Suprapubic skin (tissue), 4 donors: ENCODE measurements around the gene AKR1C3. TPM values are rescaled to one million over a fixed set of nuclear protein-coding genes. Genes with fewer than 3 reads are reported as not detected.

ENCODE experiments used
- DNase-seq, 2 donors: peaks; one replicate each; pipeline ENCODE4 v3.0.0-alpha.2; 2019; ENCODE audit warnings: low spot score in 2 of 2
- H3K27ac ChIP-seq: fragments of 200-600 bp; sonication (generic); one replicate; pipeline ENCODE4 v1.5.1; 2019
- H3K27me3 ChIP-seq: fragments of 200-600 bp; sonication (generic); one replicate; pipeline ENCODE4 v1.5.1; 2019
- H3K36me3 ChIP-seq: fragments of 200-600 bp; sonication (generic); one replicate; pipeline ENCODE4 v1.5.1; 2019
- H3K4me1 ChIP-seq: fragments of 200-600 bp; sonication (generic); one replicate; pipeline ENCODE4 v1.5.1; 2019
- H3K4me3 ChIP-seq: fragments of 200-600 bp; sonication (generic); one replicate; pipeline ENCODE4 v1.5.1; 2019; ENCODE audit warnings: mild to moderate bottlenecking
- H3K9me3 ChIP-seq: fragments of 200-600 bp; sonication (generic); one replicate; pipeline ENCODE4 v1.5.1; 2019
- EP300 ChIP-seq: sonication (generic); formaldehyde crosslinking; IDR thresholded peaks from one replicate; pipeline ENCODE4 v1.6.1; 2017; ENCODE audit warnings: antibody characterized with exemption
- POLR2A ChIP-seq, 2 donors: fragments of 450-650 bp; IDR thresholded peaks; one replicate each; pipeline ENCODE4 v1.6.1; 2017; ENCODE audit warnings: antibody characterized with exemption in 2 of 2, mild to moderate bottlenecking in 2 of 2, moderate library complexity in 2 of 2
- POLR2AphosphoS5 ChIP-seq, 3 donors: sonication (generic); formaldehyde crosslinking; IDR thresholded peaks; one replicate each; pipeline ENCODE4 v1.6.1; 2017; ENCODE audit warnings: antibody characterized with exemption in 3 of 3
- WGBS: methylation state at CpG from one replicate; pipeline ENCODE4 v1.1.5; 2018; 5-methylcytosine and 5-hydroxymethylcytosine counted together
- total RNA-seq, 4 donors: library from RNA; depleted of rRNA; stranded (reverse); fragments of >200 nt; gene quantifications; one replicate each; pipeline ENCODE4 v1.1.0, GENCODE V29; 2016
- TF ChIP-seq, protein P1 (sequence below), 2 donors: fragments of 200-600 bp in 1 of 2; fragments of 450-650 bp in 1 of 2; sonication (generic) in 1 of 2; IDR thresholded peaks; one replicate each; pipeline ENCODE4 v1.5.1; 2016 to 2019; ENCODE audit warnings: antibody characterized with exemption in 2 of 2, mild to moderate bottlenecking in 1 of 2, moderate library complexity in 1 of 2

The AKR1C3 gene
- total RNA-seq, 4 donors from 2014 or later, result 13.4 to 43.0 (median 15.5) TPM

DNA sequence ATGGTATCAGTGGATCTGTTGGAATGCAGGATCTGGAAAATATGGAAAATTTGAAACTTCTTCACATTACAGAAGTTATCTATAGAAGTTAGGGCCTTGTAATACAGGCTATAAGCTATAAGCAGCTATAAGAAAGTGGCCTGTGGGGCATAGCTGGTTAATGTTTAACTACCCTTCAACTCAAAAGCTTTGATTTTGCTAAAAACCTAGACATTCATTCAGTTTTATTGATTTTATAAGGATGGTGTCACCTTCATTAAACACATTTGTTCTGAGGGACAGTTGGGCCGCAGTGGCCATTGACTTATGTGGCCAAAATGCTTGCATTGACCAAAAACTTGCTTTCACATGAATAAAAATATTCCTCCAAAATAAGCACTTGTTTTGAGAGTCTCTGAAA is 13.1 kb upstream of the AKR1C3 start:
- Histone ChIP-seq H3K9me3 (no peaks in the 10 kb centered on the region), H3K36me3 (no peaks in the 10 kb centered on the region), H3K27ac (no peak overlapping the region), H3K27me3 (no peaks in the 10 kb centered on the region), H3K4me1 (no peaks in the 10 kb centered on the region), H3K4me3 (no peak overlapping the region)
- 93% methylated on average over 1 of the region's 1 CpG for WGBS
- TF ChIP-seq POLR2A (IDR thresholded peaks at IDR 0.05) (no peak), POLR2AphosphoS5 (IDR thresholded peaks at IDR 0.05) (no peak), EP300 (no peak)
- TF ChIP-seq, protein P1, sequence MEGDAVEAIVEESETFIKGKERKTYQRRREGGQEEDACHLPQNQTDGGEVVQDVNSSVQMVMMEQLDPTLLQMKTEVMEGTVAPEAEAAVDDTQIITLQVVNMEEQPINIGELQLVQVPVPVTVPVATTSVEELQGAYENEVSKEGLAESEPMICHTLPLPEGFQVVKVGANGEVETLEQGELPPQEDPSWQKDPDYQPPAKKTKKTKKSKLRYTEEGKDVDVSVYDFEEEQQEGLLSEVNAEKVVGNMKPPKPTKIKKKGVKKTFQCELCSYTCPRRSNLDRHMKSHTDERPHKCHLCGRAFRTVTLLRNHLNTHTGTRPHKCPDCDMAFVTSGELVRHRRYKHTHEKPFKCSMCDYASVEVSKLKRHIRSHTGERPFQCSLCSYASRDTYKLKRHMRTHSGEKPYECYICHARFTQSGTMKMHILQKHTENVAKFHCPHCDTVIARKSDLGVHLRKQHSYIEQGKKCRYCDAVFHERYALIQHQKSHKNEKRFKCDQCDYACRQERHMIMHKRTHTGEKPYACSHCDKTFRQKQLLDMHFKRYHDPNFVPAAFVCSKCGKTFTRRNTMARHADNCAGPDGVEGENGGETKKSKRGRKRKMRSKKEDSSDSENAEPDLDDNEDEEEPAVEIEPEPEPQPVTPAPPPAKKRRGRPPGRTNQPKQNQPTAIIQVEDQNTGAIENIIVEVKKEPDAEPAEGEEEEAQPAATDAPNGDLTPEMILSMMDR (IDR thresholded peaks at IDR 0.05), result no peak
- DNase-seq, result no peak

DNA sequence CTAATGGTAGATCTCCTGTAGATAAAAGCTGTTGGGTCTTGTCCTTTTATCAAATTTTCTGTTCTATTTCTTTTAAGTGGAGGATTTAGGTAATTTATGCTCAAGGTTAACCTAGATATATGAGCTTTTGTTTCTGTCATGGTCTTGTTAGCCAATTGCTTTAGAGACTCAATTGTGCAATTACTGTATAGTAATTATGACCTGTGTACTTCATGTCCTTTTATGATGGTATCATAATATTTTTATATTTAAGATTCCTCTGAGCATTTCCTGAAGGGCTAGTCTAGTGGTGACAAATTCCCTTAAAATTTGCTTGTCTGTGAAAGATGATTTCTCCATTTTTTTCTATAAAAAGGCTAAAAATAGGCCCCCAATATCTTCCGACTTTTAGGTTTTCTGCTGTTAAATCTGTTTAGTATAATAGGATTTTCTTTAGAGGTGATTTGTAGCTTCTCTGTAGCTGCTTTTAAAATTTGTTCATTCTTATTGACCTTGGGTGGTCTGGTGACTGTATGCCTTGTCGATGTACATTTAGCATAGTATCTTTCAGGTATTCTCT is 5.4 kb upstream of the AKR1C3 start:
- H3K27ac ChIP-seq, result no peak overlapping the region
- H3K4me3 ChIP-seq, result no peak overlapping the region
- H3K36me3 ChIP-seq, result no peaks in the 10 kb centered on the region
- H3K4me1 ChIP-seq, result no peaks in the 10 kb centered on the region
- H3K27me3 ChIP-seq, result no peaks in the 10 kb centered on the region
- TF ChIP-seq POLR2A (IDR thresholded peaks at IDR 0.05) (no peak), EP300 (no peak), POLR2AphosphoS5 (IDR thresholded peaks at IDR 0.05) (no peak)
- TF ChIP-seq, protein P1 (IDR thresholded peaks at IDR 0.05), result no peak
- H3K9me3 ChIP-seq, result peaks cover 4% of the 10 kb centered on the region
- WGBS, result 90% methylated on average over 2 of the region's 2 CpGs
- no peak for DNase-seq

DNA sequence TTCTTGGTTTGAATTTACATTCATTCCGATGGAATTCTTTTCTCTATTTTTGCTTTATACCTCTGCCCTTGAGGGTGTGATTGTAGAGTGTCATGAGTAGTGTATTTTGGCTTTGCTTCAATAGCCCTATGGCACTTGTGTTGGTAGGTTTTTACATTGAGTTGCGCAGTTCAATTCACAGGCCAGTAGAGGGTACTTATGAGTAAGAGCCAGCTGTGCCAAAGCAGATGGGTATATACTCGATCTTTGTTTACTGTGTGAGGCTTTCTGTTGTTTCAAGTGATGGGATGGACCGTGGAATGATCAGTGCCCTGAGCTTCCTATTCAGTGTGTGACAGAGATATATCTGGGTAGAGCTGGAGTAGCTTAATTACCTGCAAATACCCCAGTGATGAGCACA is 4.3 kb upstream of the AKR1C3 start:
- DNase-seq, result no peak
- TF ChIP-seq POLR2A (IDR thresholded peaks at IDR 0.05), result no peak
- TF ChIP-seq, protein P1 (IDR thresholded peaks at IDR 0.05), result no peak
- TF ChIP-seq EP300, result no peak
- TF ChIP-seq POLR2AphosphoS5 (IDR thresholded peaks at IDR 0.05), result no peak
- H3K4me3 ChIP-seq, result no peak overlapping the region
- no peaks in the 10 kb centered on the region for H3K27me3 ChIP-seq
- H3K4me1 ChIP-seq, result peaks cover 3% of the 10 kb centered on the region
- H3K36me3 ChIP-seq, result no peaks in the 10 kb centered on the region
- 64% methylated on average over 4 of the region's 4 CpGs for WGBS
- H3K9me3 ChIP-seq, result peaks cover 4% of the 10 kb centered on the region
- no peak overlapping the region for H3K27ac ChIP-seq

DNA sequence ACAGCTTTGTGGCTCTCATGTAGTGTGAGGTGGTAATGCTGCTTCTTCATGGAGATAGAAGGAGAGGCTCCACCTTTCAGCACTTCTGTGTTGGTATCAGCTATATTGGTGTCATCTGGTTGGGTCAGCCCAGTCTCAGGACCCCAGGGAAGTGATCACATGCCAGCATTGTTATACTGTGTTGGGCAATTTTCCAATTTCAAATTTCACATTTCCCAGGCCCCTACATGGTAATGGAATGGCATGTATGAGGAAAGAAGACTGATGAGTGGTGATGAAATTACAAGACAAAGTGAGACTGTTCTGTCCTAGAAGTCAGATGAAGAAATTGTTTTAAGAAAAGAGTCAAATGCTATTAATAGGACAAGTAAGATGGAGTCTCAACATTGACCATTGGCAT is 3.7 kb upstream of the AKR1C3 start:
- H3K27ac ChIP-seq, result no peak overlapping the region
- no peak for DNase-seq
- no peaks in the 10 kb centered on the region for H3K27me3 ChIP-seq
- no peak overlapping the region for H3K4me3 ChIP-seq
- peaks cover 7% of the 10 kb centered on the region for H3K4me1 ChIP-seq
- H3K9me3 ChIP-seq, result peaks cover 4% of the 10 kb centered on the region
- H3K36me3 ChIP-seq, result no peaks in the 10 kb centered on the region
- TF ChIP-seq EP300 (no peak), POLR2AphosphoS5 (IDR thresholded peaks at IDR 0.05) (no peak), POLR2A (IDR thresholded peaks at IDR 0.05) (no peak)
- TF ChIP-seq, protein P1 (IDR thresholded peaks at IDR 0.05), result no peak

DNA sequence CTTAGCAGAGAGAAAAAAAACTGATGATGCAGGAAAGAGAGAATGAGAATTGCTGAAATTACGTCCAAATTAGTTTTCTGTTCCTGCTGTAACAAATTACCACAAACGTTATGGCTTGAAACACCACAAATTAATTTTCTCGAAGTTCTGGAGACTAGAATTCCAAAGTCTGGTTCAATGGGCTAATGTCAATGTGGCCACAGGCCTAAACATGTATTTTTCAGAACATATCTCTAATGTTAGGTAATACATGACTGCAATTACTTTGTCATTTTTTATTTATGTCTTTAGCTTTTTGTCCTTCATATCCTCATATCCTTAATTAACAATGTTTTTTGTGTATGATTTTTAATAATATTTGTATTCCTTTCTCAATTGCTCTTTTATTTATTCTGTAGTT is 3.0 kb upstream of the AKR1C3 start:
- Histone ChIP-seq H3K27me3 (no peaks in the 10 kb centered on the region), H3K4me3 (no peak overlapping the region), H3K27ac (no peak overlapping the region), H3K9me3 (peaks cover 4% of the 10 kb centered on the region), H3K36me3 (no peaks in the 10 kb centered on the region), H3K4me1 (peaks cover 7% of the 10 kb centered on the region)
- no peak for DNase-seq
- 78% methylated on average over 3 of the region's 3 CpGs for WGBS
- TF ChIP-seq EP300 (no peak), POLR2A (IDR thresholded peaks at IDR 0.05) (no peak), POLR2AphosphoS5 (IDR thresholded peaks at IDR 0.05) (no peak)
- TF ChIP-seq, protein P1 (IDR thresholded peaks at IDR 0.05), result no peak
